HG03060 (cell line): ENCODE data around the gene GLB1L2.

ENCODE experiments used
- ATAC-seq: cut with Tn5 transposase; IDR thresholded peaks from one replicate; pipeline ENCODE4 v1.9.1; 2021; ENCODE audit warnings: low read depth, moderate number of reproducible peaks; ENCODE audit not compliant: unreplicated experiment

The GLB1L2 gene

DNA sequence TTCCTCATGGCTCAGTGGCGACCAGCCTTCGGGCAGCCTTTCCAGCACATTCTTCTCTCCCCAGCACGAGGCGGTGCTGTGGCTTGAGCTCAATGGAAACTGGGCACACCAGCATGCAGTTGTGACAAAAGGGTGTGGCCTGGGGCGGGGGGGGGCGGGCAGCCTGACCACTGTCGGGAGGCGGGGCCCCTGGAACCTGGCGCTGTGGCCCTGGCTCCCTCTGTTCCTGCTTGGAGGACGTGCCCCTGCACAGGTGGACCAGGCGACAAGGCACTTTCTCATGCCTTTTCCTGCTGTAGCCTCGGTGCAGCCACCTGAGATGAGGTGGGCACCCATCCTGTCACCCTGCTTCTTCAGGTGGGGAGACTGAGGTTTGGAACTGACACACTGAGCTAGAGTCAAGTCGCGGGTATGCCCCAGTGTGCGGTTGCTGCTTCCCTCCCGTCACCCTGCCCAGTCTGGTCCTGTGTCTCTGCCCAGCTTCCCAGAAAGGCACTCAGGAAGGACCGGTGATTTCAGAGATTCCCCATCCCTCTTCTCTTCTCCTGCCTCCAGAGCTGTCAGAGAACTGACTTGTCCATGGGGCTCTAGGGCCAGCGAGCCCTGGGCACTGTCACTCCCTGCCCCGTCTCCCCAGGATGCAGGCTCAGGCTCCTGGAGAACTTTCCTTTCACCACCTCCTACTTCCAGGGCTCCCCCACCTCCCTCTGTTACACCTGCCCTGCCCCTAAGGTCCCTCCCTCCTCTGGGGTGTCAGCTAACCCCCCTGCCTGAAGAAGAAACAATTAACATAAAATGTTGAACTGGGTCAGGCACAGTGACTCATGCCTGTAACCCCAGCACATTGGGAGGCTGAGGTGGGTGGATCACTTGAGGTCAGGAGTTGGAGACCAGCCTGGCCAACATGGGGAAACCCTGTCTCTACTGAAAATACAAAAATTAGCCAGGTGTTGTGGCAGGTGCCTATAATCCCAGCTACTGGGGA is 70.3 kb downstream of the GLB1L2 start:
- ATAC-seq = no peak

DNA sequence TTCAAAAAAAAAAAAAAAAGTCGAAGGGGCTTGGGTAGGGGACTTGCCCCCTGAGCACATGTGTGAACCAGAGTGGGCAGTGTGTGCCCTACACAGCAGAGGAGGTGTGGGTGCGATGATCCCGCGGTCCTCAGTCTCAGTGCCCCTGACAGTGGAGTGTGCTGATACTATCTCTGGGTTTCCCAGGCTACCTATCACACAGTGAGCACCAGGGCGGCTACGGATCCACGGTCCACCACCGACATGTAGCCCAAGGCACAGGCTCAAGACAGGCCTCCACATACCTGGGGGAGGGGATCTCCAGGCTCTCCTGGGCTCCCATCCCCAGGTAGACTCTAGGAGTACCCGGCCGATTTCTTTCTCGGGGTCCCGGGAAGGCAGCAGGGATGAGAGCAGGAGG is 71.1 kb downstream of the GLB1L2 start:
- ATAC-seq = no peak

DNA sequence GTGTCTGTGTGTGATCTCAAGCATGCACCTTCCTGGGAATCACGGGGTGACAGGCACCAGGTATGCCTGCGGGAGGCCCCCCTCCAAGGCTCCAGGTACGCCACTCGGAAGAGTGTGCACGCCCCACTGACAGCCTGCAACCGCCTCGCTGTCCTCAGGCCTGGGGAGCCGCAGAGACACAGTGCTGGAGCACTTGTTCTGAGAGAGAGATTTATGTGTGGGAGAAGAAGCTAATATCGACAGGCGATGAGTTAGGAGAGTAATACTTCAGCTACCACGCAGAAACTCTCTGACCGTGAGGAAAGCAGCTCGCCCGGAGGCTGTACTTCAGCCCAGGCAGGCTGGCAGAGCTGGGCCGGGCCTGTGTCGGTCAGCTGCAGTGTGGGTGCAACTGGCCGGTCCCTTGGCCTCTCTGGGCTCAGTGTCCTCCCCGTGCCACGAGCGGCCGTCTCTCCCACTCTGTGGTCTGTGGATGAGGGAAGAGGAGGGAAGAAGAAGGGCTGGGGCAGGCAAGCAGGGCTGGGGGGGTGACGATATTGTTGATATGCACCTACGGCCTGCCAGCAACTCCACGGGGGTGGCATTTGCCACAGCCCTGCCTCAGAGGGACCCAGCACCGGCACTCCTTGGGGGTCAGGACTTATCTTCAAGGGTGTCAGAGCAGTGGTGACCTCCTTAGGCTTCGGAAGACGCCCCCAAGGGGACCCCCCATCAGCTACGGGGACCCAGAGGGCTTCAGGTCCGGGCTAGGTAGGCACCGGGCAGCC is 73.0 kb downstream of the GLB1L2 start:
- no peak for ATAC-seq

DNA sequence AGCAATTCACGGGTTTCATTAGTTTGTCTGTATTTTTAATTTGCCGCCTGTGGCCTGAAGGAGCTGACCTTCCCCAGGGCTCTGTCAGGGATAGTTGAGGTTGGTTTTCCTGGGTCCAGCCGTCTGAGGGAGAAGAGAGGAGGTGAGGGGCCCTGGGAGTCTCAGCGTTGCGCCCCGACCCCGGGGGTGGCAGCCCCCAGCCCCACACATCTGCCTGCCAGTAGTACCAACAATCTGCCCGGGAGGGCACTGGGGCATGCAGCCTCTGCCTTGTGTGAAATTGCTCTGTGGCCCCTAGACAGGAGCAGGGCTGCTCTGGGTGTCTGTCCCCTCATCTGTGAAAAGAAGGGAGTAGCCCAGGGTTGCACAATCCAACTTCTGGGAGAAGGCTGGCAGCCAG is 73.6 kb downstream of the GLB1L2 start:
- ATAC-seq = no peak

DNA sequence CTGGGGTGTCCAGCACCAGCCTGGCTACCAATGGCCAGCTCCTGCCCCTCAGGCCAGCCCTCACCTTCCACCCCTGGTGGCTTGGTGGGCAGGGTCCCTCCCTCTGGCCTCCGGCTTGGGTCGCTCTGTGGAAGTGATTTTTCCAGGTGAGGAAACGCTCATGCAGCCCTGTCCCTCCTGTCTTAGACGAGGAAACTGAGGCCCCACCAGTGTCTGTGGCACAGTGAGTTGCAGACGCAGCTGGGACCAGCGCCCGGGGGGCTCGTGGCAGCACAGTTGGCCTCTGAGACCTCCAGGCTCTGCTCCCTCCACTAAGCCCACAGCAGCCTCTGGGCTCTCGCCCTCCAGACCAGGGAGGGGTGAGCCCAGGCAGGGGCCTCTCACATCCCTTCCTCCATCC is 74.1 kb downstream of the GLB1L2 start:
- ATAC-seq = no peak

DNA sequence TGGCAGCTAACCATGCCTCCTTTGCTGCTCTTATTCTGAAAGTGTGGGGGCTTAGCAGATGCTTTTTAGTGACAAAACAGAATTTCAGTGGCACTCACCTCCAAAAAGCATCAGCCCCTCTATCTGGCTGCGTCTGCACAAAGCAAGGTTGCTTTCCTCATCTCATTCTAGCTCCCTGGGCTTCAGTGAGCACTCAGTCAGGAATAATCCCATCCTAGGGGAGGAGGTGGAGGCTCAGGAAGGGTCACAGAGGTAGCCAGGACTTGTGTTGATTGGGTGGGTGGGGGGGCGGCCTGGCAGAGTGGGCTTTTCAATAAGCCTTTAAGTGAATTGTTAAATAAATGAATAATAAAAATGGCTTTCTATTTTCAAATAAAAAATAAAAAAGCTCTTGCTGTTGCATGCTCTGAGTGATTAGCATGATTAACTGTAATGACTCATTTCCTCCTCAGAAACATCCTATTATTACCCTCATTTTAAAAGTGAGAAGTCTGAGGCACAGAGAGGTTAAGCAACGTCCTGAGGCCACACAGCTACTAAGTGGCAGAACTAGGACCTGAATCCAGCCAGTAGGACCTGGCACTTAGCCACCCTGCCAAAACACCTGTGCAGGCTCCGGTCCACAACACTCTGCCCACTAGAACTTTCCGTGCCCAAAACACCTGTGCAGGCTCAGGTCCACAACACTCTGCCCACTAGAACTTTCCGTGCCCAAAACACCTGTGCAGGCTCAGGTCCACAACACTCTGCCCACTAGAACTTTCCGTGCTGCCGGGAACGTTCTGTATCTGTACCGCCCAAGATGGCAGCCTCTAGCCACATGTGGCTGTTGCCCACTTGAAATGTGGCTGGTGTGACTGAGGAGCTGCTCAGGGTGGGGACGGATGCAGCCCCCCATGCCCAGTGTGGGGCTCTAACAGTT is 74.7 kb downstream of the GLB1L2 start:
- no peak for ATAC-seq

DNA sequence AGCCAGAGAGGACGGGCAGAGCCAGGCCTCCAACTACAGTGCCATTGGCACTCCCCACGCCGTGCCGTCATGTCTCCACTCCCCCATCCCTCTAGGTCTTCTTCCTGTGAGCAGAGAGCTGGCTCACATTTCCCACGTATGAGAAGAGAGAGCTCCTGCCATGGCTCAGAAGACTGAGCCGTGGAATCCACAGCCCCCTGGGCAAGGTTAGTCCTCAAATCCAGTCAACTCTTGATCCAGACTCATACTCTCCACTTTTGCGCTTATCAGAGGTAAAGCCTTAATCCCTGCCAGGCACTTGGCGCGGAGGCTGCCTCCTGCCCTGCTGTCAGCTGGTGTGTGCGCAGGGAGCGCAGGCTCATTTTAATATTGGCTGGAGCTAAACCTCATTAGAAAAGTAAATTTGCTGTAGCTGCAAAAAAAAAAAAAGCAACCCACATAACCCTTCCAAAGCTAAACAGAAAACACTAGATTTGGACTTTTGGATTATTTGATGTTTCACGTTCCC is 75.6 kb downstream of the GLB1L2 start:
- ATAC-seq = no peak

DNA sequence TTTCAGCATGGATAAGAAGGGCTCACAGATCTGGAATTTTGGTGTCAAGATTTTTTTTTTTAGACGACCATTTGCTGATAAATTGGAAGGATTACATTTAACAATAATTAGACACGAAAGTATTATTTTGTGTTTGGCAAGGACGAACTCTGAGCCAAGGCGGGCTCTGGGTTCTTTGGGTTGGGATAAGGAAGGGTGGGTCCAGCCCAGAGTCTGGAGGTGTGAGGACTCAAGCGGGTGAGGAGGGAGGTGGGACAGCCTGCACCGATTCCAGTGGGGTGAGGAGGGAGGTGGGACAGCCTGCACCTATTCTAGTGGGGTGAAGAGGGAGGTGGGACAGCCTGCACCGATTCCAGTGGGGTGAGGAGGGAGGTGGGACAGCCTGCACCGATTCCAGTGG is 76.1 kb downstream of the GLB1L2 start:
- ATAC-seq = no peak

DNA sequence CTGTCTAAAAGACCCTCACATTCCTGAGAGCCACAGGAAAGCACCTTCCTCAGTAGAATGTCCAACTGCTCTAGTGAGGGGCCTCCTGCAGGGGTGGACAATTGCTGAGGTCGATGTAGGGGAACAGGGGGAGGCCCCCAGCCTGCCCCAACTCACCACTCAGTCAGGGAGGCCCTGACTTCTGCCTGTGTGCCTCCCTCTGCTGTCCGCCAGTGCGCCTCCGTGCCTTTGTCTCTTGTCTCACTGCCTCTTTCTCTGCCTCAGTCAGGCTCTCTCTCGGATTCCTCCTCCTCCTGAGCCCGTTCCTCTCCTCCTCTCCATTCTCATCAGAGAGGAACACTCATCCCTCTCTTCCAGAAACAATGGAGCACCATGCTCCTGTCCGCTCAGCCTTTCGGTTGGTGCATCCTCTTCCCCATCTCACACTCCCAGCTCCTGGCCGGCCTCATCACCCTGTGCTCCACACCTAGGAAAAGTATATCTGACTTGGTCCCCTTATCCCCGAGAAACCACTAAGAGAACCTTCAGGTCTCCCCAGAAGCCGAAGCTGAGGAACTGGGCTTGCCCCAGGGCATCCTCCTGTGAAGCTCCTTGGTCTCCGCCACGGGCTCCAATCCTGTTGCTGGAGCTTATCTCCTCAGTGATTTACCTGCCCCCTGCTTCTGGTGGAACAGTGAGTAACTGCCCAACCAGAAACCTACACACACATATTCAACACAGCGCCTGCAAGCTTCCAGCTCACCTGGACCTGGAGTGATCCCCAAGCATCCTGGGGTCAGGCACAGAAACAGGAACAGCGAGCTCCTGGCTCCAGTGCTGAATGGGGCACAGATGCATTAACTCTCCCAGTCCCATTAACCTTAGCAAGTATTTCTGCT is 78.0 kb downstream of the GLB1L2 start:
- no peak for ATAC-seq

DNA sequence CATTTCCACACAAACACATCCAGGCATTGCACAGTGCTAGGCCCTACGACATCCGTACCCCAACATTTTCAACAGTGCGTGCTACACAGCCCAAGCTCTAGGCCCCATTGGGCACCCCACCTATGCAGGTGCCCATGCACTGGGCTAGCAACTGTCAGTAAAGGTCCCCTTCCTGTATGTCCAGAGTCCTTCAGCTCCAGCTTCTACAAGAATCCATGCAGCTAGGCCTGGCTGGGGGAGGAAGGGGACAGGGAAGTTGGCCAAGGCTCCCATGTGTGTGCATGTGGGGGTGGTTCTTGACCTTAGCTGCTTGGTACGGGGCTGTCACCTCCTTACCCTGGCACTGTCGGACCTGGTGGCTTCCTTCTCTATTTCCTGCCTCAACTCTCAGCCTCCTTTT is 79.0 kb downstream of the GLB1L2 start:
- ATAC-seq = no peak

DNA sequence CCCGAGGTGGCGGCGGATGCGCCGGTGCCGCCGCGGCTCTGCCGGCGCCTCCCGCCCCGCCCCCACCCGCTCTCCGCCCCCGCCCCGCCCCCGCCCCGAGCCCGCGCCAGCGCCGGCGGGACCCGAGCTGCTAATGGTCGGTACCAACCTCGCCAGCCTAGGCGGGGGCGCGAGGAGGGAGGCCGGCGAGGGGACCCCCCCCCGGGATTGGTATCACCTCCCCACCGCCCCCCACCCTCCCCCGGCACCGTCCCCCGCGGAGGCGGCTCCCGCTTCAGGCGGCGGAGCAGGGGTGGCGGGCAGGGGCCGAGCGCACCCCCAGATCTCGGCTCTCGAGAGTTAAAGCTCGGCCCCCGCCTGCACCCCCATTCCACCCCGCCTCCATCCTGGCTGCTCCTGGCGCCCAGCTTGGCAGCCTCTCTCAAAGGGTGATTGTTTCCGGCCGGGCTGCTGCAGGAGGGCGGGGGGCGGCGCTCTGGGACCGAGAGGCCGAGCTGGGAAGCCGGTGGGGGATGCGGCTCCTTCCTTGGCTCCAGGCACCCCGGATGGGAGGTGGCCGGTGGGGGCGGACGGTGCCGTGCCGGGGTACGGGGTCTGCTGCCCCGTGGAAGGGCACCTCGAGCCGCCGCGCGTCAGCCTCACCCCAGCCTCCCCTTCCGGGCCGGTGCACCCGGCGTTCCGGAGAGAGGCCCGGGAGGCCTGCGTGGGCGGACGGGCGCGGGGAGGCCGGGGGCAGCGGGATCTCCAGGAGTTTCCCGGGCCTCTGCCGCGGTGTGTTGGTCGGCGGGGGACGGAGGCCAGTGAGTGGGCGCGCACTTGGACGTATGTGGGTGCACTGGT is 80.6 kb downstream of the GLB1L2 start, which contains the start of gene B3GAT1:
Gene B3GAT1 (minus strand): TSS at position 40 of the 840 bp plus-strand sequence. CDS start 24,583 bp downstream, outside the sequence.
- ATAC-seq = no peak

DNA sequence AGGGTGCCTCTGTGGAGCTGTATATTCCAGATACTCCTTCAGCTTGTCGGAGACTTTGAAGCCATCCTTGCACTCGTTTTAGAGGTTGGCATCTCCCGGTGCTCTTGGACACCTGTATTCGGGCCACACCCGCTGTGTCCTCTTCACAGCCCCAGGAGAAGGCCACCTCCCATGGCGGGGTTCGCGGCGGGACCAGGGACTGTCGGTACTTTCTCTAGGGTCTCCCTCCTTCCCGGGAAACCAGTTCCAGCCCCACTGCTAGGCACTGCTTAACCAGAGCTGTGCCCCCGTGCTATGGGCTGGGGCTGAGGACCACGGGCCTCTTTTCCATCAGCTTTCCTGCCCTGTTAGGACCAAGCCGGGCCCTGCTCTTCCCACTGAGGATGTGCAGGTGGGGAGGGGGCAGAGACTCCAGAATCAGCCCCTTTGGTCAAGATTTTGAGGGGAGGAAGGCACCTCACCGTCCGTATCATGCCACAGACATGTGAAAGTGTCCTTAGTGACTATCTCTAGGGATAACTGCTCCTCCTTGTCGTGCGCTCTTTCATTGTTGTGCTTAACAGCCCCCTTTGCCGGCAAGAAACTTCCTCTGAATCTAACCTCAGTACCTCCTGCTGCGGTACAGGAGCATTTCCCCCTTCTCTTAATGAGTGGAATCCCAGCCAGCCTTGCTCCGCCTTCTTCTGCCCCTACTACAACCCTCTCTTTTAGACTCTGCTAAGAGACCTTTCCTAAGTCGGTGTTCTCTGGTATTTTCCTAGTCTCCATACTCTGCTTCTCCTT is 81.4 kb downstream of the GLB1L2 start:
- no peak for ATAC-seq

DNA sequence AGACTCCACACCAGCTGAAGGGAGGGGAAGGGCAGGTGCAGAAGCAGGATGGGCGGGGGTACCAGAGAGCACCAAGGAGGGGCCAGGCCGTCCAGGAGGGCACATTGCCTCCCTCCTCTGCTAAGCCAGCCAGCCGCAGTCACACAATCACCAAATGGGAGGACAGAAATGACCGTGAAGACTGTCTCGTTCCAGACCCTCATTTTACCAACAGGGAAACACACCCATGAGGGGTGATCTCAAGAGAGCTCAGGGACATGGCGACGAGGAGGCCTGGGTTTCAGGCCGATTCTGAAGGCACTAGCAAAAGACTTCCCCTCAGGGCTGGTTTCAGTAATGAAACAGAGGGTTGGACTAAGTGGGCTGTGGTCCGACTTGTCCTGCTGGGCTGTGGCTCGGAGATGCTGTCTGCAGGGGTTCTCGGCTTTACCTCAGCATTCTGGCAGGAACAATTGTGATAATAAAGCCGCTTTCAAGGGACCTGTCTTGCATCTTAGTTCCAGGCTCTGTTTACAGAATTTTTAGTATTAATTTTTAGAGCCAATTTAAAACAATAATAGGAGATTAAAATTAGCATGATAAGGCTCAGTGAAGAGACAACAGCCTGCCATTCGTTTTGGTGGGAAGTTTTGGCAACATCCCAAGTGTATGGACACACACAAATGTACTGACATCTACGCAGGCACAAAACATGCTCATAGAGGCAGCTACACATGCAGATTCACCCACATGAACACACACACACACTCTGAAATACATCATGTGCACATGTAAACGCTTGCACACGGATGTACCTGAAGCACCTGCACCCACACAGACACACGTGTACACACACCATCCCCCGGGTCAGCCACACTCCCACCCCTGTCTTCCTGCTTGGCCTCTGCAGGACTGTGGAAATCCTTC is 82.3 kb downstream of the GLB1L2 start:
- no peak for ATAC-seq

DNA sequence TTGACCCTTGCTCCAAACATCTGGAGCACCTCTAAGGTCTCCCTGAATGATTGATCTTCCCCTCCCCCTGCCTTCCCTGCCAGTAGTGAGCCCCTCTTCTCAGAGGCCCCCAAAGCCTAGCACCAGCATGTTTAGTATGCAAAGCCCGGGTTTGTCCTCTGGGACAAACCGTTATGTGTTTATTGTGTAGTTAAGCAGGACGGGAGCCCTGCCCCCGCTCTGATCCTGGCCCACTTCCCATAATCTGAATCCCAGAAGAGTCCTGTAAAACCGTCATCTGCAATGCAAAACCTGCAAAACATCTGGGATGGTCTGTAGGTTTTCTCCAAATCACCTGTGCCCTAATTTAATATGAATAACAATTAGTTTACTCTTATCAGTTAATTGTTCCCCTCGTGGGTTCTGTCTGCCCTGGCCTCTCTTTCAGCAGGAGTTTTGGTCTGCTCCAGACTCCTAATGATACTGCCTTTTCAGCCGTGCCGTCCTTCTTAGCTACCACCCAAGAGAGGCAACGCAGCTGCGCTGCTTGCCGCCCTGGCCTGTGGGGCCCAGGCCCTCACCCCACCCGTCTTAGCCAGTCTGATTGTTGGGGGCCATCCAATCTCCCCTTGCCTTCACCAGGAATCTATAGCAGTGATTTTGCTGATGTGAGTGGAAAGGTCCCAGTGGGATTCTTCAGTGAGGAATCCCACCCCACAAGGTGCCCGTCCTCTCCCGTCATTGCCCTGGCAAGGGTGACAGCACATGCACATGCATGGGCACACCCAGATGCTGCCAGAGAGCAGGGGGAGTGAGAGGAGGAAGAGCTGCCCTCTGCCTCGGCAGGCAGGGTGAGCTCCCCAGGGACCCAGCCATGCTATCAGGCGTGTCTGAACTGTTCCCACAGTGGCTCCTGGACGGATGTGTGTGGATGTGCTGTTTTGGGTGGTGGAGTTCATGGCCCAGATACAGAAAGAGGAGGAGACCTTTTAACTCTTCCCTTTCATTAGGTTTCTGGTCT is 83.3 kb downstream of the GLB1L2 start:
- ATAC-seq = no peak

DNA sequence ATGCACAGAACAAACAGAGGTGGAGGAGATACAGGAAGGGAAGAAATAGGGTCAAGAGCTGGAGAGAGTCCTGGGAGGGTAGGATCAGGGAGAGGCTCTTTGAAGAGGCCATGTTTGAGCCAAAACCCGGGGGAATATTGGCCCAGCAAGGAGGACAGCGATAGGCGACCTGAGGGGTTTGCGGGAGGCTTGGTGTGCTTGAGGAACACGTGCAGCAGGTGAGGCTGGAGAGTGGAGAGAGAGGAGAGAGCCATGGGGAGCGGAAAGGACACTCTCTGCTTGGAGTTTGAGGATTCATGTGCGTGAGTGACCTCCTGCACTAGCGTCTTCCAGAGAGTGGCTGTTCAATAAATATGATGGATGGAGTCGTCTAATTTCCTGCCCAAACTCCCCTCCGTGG is 84.9 kb downstream of the GLB1L2 start:
- no peak for ATAC-seq
